ENCODE results near the gene INTU.

INTU gene

DNA sequence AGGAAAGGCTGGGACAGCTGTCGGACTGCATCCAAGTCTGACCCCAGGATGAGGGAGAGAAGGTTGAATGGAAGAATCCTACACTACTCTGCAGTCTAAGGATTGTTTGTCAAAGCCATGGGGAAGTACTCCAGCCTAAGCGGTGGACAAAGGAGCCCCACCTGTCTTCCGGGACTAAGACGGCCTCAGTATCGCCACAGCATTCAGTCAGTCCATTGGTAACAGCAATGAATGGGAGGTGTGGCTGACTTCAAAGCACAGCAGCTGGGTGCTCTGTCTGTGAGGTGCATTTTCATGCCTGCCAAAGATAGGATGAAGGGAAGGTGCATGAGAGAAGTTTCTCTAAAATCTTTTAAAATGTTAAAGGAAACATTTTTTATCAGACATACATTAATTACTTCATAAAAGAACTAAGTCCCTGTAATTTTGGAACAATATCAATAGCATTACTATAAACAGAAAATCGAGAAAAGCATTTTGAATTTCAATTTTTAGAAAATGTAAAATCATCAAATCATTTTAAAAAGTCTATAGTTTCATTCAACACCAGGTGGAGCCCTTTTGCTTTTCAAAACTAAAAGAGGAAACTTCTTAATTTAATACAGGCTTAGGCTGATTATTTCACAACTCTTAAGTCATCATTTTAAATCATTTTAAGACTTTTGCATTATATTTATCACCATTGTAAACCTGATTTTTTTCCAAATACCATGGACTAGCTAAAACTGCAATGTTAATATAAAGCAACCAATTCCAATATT, 27.6 kb upstream of the INTU start:
- Histone ChIP-seq H3K4me1 (ENCODE audit: control insufficient read depth, insufficient read depth, low read length) (no peaks in the 10 kb centered on the region), H3K36me3 (ENCODE audit: control insufficient read depth in 2 of 2, insufficient read depth in 1 of 2, low read length in 2 of 2) (no peaks in the 10 kb centered on the region), H3K9me3 (ENCODE audit: control insufficient read depth, insufficient read depth, low read depth, low read length) (no peaks in the 10 kb centered on the region), H3K4me3 (ENCODE audit: low read depth, low read length) (no peak overlapping the region), H3K27ac (ENCODE audit: extremely low read depth, low read depth, low read length) (no peak overlapping the region)
- POLR2A ChIA-PET, result no interaction called here
- no peak for TF ChIP-seq ZNF423 (tag by site-specific recombination; IDR thresholded peaks at IDR 0.05)
- TF ChIP-seq, protein P1, sequence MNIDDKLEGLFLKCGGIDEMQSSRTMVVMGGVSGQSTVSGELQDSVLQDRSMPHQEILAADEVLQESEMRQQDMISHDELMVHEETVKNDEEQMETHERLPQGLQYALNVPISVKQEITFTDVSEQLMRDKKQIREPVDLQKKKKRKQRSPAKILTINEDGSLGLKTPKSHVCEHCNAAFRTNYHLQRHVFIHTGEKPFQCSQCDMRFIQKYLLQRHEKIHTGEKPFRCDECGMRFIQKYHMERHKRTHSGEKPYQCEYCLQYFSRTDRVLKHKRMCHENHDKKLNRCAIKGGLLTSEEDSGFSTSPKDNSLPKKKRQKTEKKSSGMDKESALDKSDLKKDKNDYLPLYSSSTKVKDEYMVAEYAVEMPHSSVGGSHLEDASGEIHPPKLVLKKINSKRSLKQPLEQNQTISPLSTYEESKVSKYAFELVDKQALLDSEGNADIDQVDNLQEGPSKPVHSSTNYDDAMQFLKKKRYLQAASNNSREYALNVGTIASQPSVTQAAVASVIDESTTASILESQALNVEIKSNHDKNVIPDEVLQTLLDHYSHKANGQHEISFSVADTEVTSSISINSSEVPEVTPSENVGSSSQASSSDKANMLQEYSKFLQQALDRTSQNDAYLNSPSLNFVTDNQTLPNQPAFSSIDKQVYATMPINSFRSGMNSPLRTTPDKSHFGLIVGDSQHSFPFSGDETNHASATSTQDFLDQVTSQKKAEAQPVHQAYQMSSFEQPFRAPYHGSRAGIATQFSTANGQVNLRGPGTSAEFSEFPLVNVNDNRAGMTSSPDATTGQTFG (tag by site-specific recombination; IDR thresholded peaks at IDR 0.05; ENCODE audit: borderline replicate concordance), result no peak
- peak; percentile 43; the same call in 1 of the 2 replicates for TF ChIP-seq ZNF654 (tag by site-specific recombination; IDR thresholded peaks at IDR 0.05; ENCODE audit: low read depth)
- TF ChIP-seq, protein P2, sequence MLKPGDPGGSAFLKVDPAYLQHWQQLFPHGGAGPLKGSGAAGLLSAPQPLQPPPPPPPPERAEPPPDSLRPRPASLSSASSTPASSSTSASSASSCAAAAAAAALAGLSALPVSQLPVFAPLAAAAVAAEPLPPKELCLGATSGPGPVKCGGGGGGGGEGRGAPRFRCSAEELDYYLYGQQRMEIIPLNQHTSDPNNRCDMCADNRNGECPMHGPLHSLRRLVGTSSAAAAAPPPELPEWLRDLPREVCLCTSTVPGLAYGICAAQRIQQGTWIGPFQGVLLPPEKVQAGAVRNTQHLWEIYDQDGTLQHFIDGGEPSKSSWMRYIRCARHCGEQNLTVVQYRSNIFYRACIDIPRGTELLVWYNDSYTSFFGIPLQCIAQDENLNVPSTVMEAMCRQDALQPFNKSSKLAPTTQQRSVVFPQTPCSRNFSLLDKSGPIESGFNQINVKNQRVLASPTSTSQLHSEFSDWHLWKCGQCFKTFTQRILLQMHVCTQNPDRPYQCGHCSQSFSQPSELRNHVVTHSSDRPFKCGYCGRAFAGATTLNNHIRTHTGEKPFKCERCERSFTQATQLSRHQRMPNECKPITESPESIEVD (tag by site-specific recombination; IDR thresholded peaks at IDR 0.05), result no peak
- TF ChIP-seq ZNF302 (tag by site-specific recombination; IDR thresholded peaks at IDR 0.05; ENCODE audit: low read depth), result no peak
- no peak for TF ChIP-seq GLIS1 (tag by site-specific recombination; IDR thresholded peaks at IDR 0.05)
- TF ChIP-seq OSR2 (tag by site-specific recombination; IDR thresholded peaks at IDR 0.05), result no peak
- no peak for TF ChIP-seq ZNF391 (tag by site-specific recombination; IDR thresholded peaks at IDR 0.05; ENCODE audit: borderline replicate concordance, low read depth)
- no peak for TF ChIP-seq ZNF140 (tag by site-specific recombination; IDR thresholded peaks at IDR 0.05)
- TF ChIP-seq ZNF341 (tag by site-specific recombination; IDR thresholded peaks at IDR 0.05; ENCODE audit: low read depth), result no peak
- TF ChIP-seq, protein P3, sequence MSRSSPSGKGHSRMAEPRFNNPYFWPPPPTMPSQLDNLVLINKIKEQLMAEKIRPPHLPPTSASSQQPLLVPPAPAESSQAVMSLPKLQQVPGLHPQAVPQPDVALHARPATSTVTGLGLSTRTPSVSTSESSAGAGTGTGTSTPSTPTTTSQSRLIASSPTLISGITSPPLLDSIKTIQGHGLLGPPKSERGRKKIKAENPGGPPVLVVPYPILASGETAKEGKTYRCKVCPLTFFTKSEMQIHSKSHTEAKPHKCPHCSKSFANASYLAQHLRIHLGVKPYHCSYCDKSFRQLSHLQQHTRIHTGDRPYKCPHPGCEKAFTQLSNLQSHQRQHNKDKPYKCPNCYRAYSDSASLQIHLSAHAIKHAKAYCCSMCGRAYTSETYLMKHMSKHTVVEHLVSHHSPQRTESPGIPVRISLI (tag by site-specific recombination; IDR thresholded peaks at IDR 0.05), result no peak
- TF ChIP-seq ZNF311 (tag by site-specific recombination; IDR thresholded peaks at IDR 0.05; ENCODE audit: borderline replicate concordance), result no peak
- no peak for TF ChIP-seq KLF9 (tag by site-specific recombination; IDR thresholded peaks at IDR 0.05; ENCODE audit: low read depth)
- TF ChIP-seq, protein P4, sequence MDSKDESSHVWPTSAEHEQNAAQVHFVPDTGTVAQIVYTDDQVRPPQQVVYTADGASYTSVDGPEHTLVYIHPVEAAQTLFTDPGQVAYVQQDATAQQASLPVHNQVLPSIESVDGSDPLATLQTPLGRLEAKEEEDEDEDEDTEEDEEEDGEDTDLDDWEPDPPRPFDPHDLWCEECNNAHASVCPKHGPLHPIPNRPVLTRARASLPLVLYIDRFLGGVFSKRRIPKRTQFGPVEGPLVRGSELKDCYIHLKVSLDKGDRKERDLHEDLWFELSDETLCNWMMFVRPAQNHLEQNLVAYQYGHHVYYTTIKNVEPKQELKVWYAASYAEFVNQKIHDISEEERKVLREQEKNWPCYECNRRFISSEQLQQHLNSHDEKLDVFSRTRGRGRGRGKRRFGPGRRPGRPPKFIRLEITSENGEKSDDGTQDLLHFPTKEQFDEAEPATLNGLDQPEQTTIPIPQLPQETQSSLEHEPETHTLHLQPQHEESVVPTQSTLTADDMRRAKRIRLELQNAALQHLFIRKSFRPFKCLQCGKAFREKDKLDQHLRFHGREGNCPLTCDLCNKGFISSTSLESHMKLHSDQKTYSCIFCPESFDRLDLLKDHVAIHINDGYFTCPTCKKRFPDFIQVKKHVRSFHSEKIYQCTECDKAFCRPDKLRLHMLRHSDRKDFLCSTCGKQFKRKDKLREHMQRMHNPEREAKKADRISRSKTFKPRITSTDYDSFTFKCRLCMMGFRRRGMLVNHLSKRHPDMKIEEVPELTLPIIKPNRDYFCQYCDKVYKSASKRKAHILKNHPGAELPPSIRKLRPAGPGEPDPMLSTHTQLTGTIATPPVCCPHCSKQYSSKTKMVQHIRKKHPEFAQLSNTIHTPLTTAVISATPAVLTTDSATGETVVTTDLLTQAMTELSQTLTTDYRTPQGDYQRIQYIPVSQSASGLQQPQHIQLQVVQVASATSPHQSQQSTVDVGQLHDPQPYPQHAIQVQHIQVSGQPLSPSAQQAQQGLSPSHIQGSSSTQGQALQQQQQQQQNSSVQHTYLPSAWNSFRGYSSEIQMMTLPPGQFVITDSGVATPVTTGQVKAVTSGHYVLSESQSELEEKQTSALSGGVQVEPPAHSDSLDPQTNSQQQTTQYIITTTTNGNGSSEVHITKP (tag by site-specific recombination; IDR thresholded peaks at IDR 0.05), result 0 out of 2 replicates have a peak, but pooled peaks have one; percentile 15
- TF ChIP-seq KLF10 (tag by site-specific recombination; IDR thresholded peaks at IDR 0.05), result no peak
- TF ChIP-seq, protein P5, sequence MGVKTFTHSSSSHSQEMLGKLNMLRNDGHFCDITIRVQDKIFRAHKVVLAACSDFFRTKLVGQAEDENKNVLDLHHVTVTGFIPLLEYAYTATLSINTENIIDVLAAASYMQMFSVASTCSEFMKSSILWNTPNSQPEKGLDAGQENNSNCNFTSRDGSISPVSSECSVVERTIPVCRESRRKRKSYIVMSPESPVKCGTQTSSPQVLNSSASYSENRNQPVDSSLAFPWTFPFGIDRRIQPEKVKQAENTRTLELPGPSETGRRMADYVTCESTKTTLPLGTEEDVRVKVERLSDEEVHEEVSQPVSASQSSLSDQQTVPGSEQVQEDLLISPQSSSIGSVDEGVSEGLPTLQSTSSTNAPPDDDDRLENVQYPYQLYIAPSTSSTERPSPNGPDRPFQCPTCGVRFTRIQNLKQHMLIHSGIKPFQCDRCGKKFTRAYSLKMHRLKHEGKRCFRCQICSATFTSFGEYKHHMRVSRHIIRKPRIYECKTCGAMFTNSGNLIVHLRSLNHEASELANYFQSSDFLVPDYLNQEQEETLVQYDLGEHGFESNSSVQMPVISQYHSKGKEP (tag by site-specific recombination; IDR thresholded peaks at IDR 0.05), result no peak
- CTCF ChIA-PET, result interaction anchor here (0.6 to 5.2 kb wide), 5 partner anchors 9 to 1010 kb away, joined by 3 to 83 read pairs (median 4); partner anchors contain the start of gene ABHD18

Measured in HEK293 (cell line).